IMR-90 (cell line): ENCODE results near the gene MPP7. TPM values are rescaled to one million over a fixed set of nuclear protein-coding genes. Genes with fewer than 3 reads are reported as not detected.

Source experiments
- ATAC-seq: fragments of 200-7000 bp; cut with Tn5 transposase; 2 replicates; pipeline ENCODE4 v1.9.1; 2020; ENCODE audit warnings: low read depth, mild to moderate bottlenecking, moderate library complexity
- BruUV-seq: library from RNA; stranded (reverse); fragments of 400-500 nt; replicated peaks from 2 replicates; lab custom pipeline; 2021; lab: Mats Ljungman, UMichigan
- CTCF ChIA-PET: fragments of 300-600 bp; formaldehyde crosslinking; extraction: SDS; loops from one replicate; lab custom pipeline; 2021; ENCODE audit warnings: antibody characterized with exemption; lab: Yijun Ruan, JAX
- POLR2A ChIA-PET: fragments of 300-600 bp; sonication (Branson Sonifier 250); formaldehyde crosslinking; loops from one replicate; lab custom pipeline; 2022; ENCODE audit warnings: antibody characterized with exemption; ENCODE audit not compliant: unreplicated experiment; lab: Charles Lee
- DNase-seq: peaks from one replicate; pipeline ENCODE4 v3.0.0; 2013
- H2AFZ ChIP-seq: replicated peaks from 2 replicates; pipeline ENCODE3; 2013; ENCODE audit warnings: low read length, mild to moderate bottlenecking; ENCODE audit not compliant: poor library complexity
- H2AK5ac ChIP-seq: 2 replicates; pipeline ENCODE4 v1.6.1; 2013; ENCODE audit warnings: low read depth, low read length, inconsistent platforms
- H2AK9ac ChIP-seq: replicated peaks from 2 replicates; pipeline ENCODE3; 2013; ENCODE audit warnings: mild to moderate bottlenecking, low read depth, low read length, moderate library complexity; ENCODE audit not compliant: poor library complexity
- H2BK120ac ChIP-seq: 2 replicates; pipeline ENCODE4 v1.6.1; 2013; ENCODE audit warnings: low read depth, low read length, inconsistent platforms
- H2BK15ac ChIP-seq: 3 replicates; pipeline ENCODE4 v1.6.1; 2013; ENCODE audit warnings: low read depth, low read length, inconsistent platforms
- H2BK20ac ChIP-seq: 2 replicates; pipeline ENCODE4 v1.6.1; 2013; ENCODE audit warnings: low read depth, mild to moderate bottlenecking, inconsistent platforms, low read length, moderate library complexity
- H2BK5ac ChIP-seq: 2 replicates; pipeline ENCODE4 v1.6.1; 2013; ENCODE audit warnings: mild to moderate bottlenecking, low read depth, low read length, inconsistent platforms; ENCODE audit not compliant: poor library complexity, severe bottlenecking
- H3K14ac ChIP-seq: replicated peaks from 2 replicates; pipeline ENCODE4 v1.6.1; 2013; ENCODE audit warnings: low read depth, low read length, inconsistent platforms
- H3K18ac ChIP-seq: 2 replicates; pipeline ENCODE4 v1.6.1; 2013; ENCODE audit warnings: low read depth, low read length, control low read depth
- H3K23ac ChIP-seq: 2 replicates; pipeline ENCODE4 v1.6.1; 2013; ENCODE audit warnings: low read depth, low read length, inconsistent platforms
- H3K27ac ChIP-seq: 2 replicates; pipeline ENCODE4 v1.5.1; 2013; ENCODE audit warnings: mild to moderate bottlenecking, control low read depth, low read length; ENCODE audit not compliant: insufficient read depth
- H3K27me3 ChIP-seq: 2 replicates; pipeline ENCODE4 v1.6.1; 2013; ENCODE audit warnings: low read length; ENCODE audit not compliant: control insufficient read depth, insufficient read depth
- H3K36me3 ChIP-seq: 2 replicates; pipeline ENCODE4 v1.6.1; 2013; ENCODE audit warnings: low read length, mixed read lengths; ENCODE audit not compliant: control insufficient read depth, insufficient read depth
- H3K4ac ChIP-seq: 2 replicates; pipeline ENCODE4 v1.6.1; 2013; ENCODE audit warnings: low read depth, low read length, inconsistent platforms
- H3K4me1 ChIP-seq: 2 replicates; pipeline ENCODE4 v1.6.1; 2013; ENCODE audit warnings: low read length, mixed read lengths; ENCODE audit not compliant: control insufficient read depth, insufficient read depth
- H3K4me2 ChIP-seq: 2 replicates; pipeline ENCODE4 v1.6.1; 2013; ENCODE audit warnings: low read depth, mild to moderate bottlenecking, control low read depth, low read length, moderate library complexity
- H3K4me3 ChIP-seq: 2 replicates; pipeline ENCODE4 v1.5.1; 2013; ENCODE audit warnings: low read depth, mild to moderate bottlenecking, control low read depth, low read length, moderate library complexity; ENCODE audit not compliant: insufficient read depth
- H3K56ac ChIP-seq: 2 replicates; pipeline ENCODE4 v1.6.1; 2013; ENCODE audit warnings: low read length, inconsistent platforms; ENCODE audit not compliant: insufficient read depth; ENCODE audit errors: extremely low read depth
- H3K79me1 ChIP-seq, 2 experiments: 2 replicates each; pipeline ENCODE4 v1.6.1; 2013; ENCODE audit warnings: low read length in 2 of 2, inconsistent platforms in 1 of 2, low read depth in 1 of 2
- H3K9ac ChIP-seq: 2 replicates; pipeline ENCODE4 v1.6.1; 2013; ENCODE audit warnings: low read depth, low read length, control low read depth
- H3K9me1 ChIP-seq: 2 replicates; pipeline ENCODE4 v1.6.1; 2013; ENCODE audit warnings: low read length, inconsistent platforms; ENCODE audit not compliant: insufficient read depth
- H3K9me3 ChIP-seq: 2 replicates; pipeline ENCODE4 v1.6.1; 2013; ENCODE audit warnings: low read length; ENCODE audit not compliant: control insufficient read depth, insufficient read depth
- H4K20me1 ChIP-seq: 2 replicates; pipeline ENCODE4 v1.6.1; 2013; ENCODE audit warnings: low read length, inconsistent platforms; ENCODE audit not compliant: insufficient read depth
- H4K5ac ChIP-seq: 2 replicates; pipeline ENCODE4 v1.6.1; 2013; ENCODE audit warnings: mild to moderate bottlenecking, low read depth, low read length, control low read depth
- H4K8ac ChIP-seq, 2 experiments: 2 replicates each; pipeline ENCODE4 v1.6.1; 2013; ENCODE audit warnings: low read depth in 2 of 2, low read length in 2 of 2, control low read depth in 1 of 2, inconsistent platforms in 1 of 2
- H4K91ac ChIP-seq: 2 replicates; pipeline ENCODE4 v1.6.1; 2013; ENCODE audit warnings: low read depth, low read length, inconsistent platforms; ENCODE audit not compliant: insufficient read depth
- BHLHE40 ChIP-seq: fragments of 150-350 bp; IDR thresholded peaks from 2 replicates; pipeline ENCODE4 v1.6.1; 2016; ENCODE audit warnings: mild to moderate bottlenecking, low read depth, low read length
- CEBPB ChIP-seq: IDR thresholded peaks from 2 replicates; pipeline ENCODE4 v1.6.1; 2012; ENCODE audit warnings: low read depth, low read length, improper control_type of control experiment
- FOS ChIP-seq: fragments of 150-350 bp; IDR thresholded peaks from 2 replicates; pipeline ENCODE4 v1.6.1; 2016; ENCODE audit warnings: low read depth, low read length
- NFE2L2 ChIP-seq: fragments of 150-350 bp; IDR thresholded peaks from 2 replicates; pipeline ENCODE4 v1.6.1; 2016; ENCODE audit warnings: low read depth, mild to moderate bottlenecking, low read length
- RAD21 ChIP-seq: IDR thresholded peaks from 2 replicates; pipeline ENCODE4 v1.6.1; 2012; ENCODE audit warnings: low read length, improper control_type of control experiment
- SMC3 ChIP-seq: fragments of 150-350 bp; IDR thresholded peaks from 2 replicates; pipeline ENCODE4 v1.6.1; 2016; ENCODE audit warnings: low read depth, mild to moderate bottlenecking, antibody characterized with exemption, low read length, moderate library complexity
- WGBS, 2 experiments: methylation state at CpG; one replicate each; pipeline versions ENCODE4 v1.1.5 to v1.1.7; 2013; ENCODE audit warnings: missing lambda C conversion rate in 2 of 2; ENCODE audit not compliant: insufficient read length in 1 of 2; ENCODE audit errors: extremely low coverage in 2 of 2; 5-methylcytosine and 5-hydroxymethylcytosine counted together
- dilution Hi-C: fragments of 300-500 bp; cut with HindIII; formaldehyde crosslinking; loops from one replicate; pipeline ENCODE4 v1.14.3; 2018; ENCODE audit warnings: low sequenced_read_pairs; ENCODE audit not compliant: unreplicated experiment
- in situ Hi-C: fragments of 300-500 bp; cut with MboI; formaldehyde crosslinking; loops from 3 replicates; pipeline ENCODE4 v1.14.3; 2019; ENCODE audit warnings: low sequenced_read_pairs, inconsistent platforms, mixed read lengths
- intact Hi-C: fragments of 100-400 bp; cut with micrococcal nuclease; formaldehyde crosslinking; loops from 2 replicates; pipeline ENCODE4 v1.10.0; 2022
- polyA plus RNA-seq, 3 experiments: library from polyadenylated mRNA; depleted of rRNA; stranded (reverse); fragments of >200 nt; gene quantifications; 2 replicates each; pipeline ENCODE4 v1.2.3, GENCODE V29; 2012; ENCODE audit warnings: low replicate concordance in 1 of 3
- total RNA-seq: library from RNA; depleted of rRNA; stranded (reverse); fragments of >200 nt; gene quantifications from 2 replicates; pipeline ENCODE4 v1.2.3, GENCODE V29; 2012
- TF ChIP-seq, protein P1 (sequence below): fragments of 150-350 bp; IDR thresholded peaks from 2 replicates; pipeline ENCODE4 v1.6.1; 2016; ENCODE audit warnings: low read depth, mild to moderate bottlenecking, low read length, moderate library complexity, borderline replicate concordance
- TF ChIP-seq, protein P2 (sequence below): fragments of 150-350 bp; IDR thresholded peaks from 2 replicates; pipeline ENCODE4 v1.6.1; 2017; ENCODE audit warnings: mild to moderate bottlenecking, antibody characterized with exemption, low read length, low read depth

Gene MPP7
- total and polyA plus RNA-seq, 2 of the 4 experiments (the other 2 are of a cell fraction) = 0.39 to 1.4 TPM

DNA sequence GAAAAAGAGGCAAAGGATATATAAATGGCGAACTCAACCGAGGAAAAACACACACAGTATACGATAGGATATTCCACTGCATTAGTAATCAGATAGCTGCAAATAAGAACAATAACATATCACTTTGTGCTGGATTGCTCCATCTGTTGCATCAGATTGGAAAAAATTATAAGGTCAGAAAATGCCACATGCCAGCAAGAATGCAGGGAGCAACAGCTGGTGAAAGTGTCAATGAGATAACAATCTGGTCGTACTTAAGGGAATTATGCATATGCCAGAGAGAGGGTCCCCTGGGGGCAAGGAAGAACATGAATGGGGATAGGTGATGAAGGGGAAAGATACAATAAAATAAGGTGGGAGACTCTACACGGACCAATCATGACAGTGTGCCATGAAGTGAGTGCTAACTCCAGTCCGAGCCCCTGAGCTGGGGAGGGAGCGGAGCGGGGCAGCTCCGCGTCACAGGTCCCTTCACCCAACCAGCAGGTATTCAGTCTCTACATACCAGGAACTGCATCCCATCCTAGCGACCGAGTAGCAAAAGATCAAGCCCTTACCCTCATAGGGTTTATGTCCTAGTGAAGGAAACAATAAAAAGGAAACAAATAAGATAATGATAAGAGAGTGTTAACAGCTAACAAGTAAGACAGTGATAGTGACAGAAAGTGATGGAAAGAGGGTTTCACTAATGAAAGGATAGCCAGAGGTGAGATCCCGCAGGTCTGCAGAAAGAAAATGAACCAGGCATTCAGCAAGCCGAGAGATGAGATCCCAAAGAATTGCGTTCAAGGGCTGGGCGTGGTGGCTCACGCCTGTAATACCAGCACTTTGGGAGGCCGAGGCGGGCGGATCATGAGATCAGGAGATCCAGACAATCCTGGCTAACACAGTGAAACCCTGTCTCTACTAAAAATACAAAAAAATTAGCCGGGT is 9.4 kb downstream of the MPP7 start:
- H4K5ac ChIP-seq = no peak overlapping the region
- H3K4me2 ChIP-seq = no peak overlapping the region
- H3K27me3 ChIP-seq = peaks cover 3% of the 10 kb centered on the region; the same call in 1 of the 2 replicates
- no peak overlapping the region for H3K4me3 ChIP-seq
- no peak overlapping the region for H3K9ac ChIP-seq
- no peak overlapping the region for H2AK9ac ChIP-seq
- no peak overlapping the region for H2AK5ac ChIP-seq
- in situ Hi-C loops (no loop called here), dilution Hi-C loops (no loop called here), intact Hi-C loops (no loop called here)
- H2BK15ac ChIP-seq = no peak overlapping the region; the same call in 2 of the 3 replicates
- H3K36me3 ChIP-seq = no peaks in the 10 kb centered on the region
- H3K18ac ChIP-seq = no peak overlapping the region
- no peaks in the 10 kb centered on the region for H3K9me3 ChIP-seq
- ATAC-seq (no peak), DNase-seq (no peak)
- H4K91ac ChIP-seq = no peak overlapping the region
- H2BK5ac ChIP-seq = no peak overlapping the region
- no peaks in the 10 kb centered on the region for H4K20me1 ChIP-seq
- H3K9me1 ChIP-seq = peaks cover 5% of the 10 kb centered on the region; the same call in 1 of the 2 replicates
- ChIA-PET CTCF (no interaction called here), POLR2A (no interaction called here)
- no peaks in the 10 kb centered on the region for H3K79me1 ChIP-seq
- H4K8ac ChIP-seq = no peak overlapping the region
- BruUV-seq = no TSS peak
- 92% methylated on average over 6 of the region's 21 CpGs; no CpG with 5 or more reads in 1 of the 2 experiments for WGBS, 2 experiments
- no peak overlapping the region for H3K14ac ChIP-seq
- H3K23ac ChIP-seq = no peak overlapping the region
- H3K27ac ChIP-seq = no peak overlapping the region
- H3K4me1 ChIP-seq = peaks cover 4% of the 10 kb centered on the region
- H3K56ac ChIP-seq = no peak overlapping the region
- TF ChIP-seq, protein P1, sequence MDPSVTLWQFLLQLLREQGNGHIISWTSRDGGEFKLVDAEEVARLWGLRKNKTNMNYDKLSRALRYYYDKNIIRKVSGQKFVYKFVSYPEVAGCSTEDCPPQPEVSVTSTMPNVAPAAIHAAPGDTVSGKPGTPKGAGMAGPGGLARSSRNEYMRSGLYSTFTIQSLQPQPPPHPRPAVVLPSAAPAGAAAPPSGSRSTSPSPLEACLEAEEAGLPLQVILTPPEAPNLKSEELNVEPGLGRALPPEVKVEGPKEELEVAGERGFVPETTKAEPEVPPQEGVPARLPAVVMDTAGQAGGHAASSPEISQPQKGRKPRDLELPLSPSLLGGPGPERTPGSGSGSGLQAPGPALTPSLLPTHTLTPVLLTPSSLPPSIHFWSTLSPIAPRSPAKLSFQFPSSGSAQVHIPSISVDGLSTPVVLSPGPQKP = no peak
- TF ChIP-seq, protein P2, sequence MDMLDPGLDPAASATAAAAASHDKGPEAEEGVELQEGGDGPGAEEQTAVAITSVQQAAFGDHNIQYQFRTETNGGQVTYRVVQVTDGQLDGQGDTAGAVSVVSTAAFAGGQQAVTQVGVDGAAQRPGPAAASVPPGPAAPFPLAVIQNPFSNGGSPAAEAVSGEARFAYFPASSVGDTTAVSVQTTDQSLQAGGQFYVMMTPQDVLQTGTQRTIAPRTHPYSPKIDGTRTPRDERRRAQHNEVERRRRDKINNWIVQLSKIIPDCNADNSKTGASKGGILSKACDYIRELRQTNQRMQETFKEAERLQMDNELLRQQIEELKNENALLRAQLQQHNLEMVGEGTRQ = no peak
- TF ChIP-seq FOS (no peak), SMC3 (no peak), RAD21 (no peak), NFE2L2 (no peak), BHLHE40 (no peak), CEBPB (peak; percentile 51; the same call in 1 of the 2 replicates)
- no peak overlapping the region for H3K4ac ChIP-seq
- no peak overlapping the region for H2BK20ac ChIP-seq
- no peak overlapping the region for H2BK120ac ChIP-seq
- H2AFZ ChIP-seq = no peak overlapping the region
